Measurements from ENCODE around the gene NRXN2.

The NRXN2 gene

GRCh38 chr11:64742889-64743590 is 20.0 kb upstream of the NRXN2 start:
- DNase-seq: peak; percentile 52

- peak; percentile 34 for DNase-seq
These were observed 19.3 kb upstream of the NRXN2 start for GRCh38 chr11:64742087-64742888.

GRCh38 chr11:64741375-64742086 is 18.5 kb upstream of the NRXN2 start:
- DNase-seq: no peak

- DNase-seq: no peak
These were observed 16.9 kb upstream of the NRXN2 start for GRCh38 chr11:64739871-64740270.

- no peak for DNase-seq
These were observed 13.7 kb upstream of the NRXN2 start for GRCh38 chr11:64736654-64737053.

- DNase-seq: no peak
These were observed 12.8 kb upstream of the NRXN2 start for GRCh38 chr11:64735725-64736259.

- no peak for DNase-seq
These were observed 12.1 kb upstream of the NRXN2 start for GRCh38 chr11:64734811-64735724.

GRCh38 chr11:64731601-64732000 is 8.6 kb upstream of the NRXN2 start:
- no peak for DNase-seq

- peak; percentile 34 for DNase-seq
These were observed 6.9 kb upstream of the NRXN2 start for GRCh38 chr11:64729851-64730382.

GRCh38 chr11:64728757-64729365 is 5.9 kb upstream of the NRXN2 start:
- no peak for DNase-seq

- no peak for DNase-seq
These were observed 4.0 kb upstream of the NRXN2 start for GRCh38 chr11:64726867-64727530.

- DNase-seq: no peak
These were observed 3.2 kb upstream of the NRXN2 start for GRCh38 chr11:64726211-64726641.

- no peak for DNase-seq
These were observed 2.0 kb upstream of the NRXN2 start for GRCh38 chr11:64724863-64725532.

GRCh38 chr11:64723907-64724862 is 1.2 kb upstream of the NRXN2 start:
- DNase-seq: no peak

GRCh38 chr11:64722141-64723065 is 594 bp downstream of the NRXN2 start:
- DNase-seq: no peak

- no peak for DNase-seq
These were observed 1.7 kb downstream of the NRXN2 start for GRCh38 chr11:64721359-64721699.

- DNase-seq: no peak
These were observed 2.2 kb downstream of the NRXN2 start for GRCh38 chr11:64720640-64721358.

Data from EL (cell line).